Ishikawa (cell line): ENCODE results near the gene HEMGN.

Experiments
- CEBPB ChIP-seq: IDR thresholded peaks from 2 replicates; pipeline ENCODE4 v1.6.1; 2012
- MAX ChIP-seq: IDR thresholded peaks from 2 replicates; pipeline ENCODE4 v1.6.1; 2012
- RAD21 ChIP-seq: IDR thresholded peaks from 2 replicates; pipeline ENCODE4 v1.6.1; 2012; ENCODE audit warnings: low read depth
- REST ChIP-seq: IDR thresholded peaks from 2 replicates; pipeline ENCODE4 v1.6.1; 2012; ENCODE audit warnings: low read depth, mild to moderate bottlenecking
- TCF12 ChIP-seq: IDR thresholded peaks from 2 replicates; pipeline ENCODE4 v1.6.1; 2012; ENCODE audit warnings: low read depth
- TEAD4 ChIP-seq: IDR thresholded peaks from 2 replicates; pipeline ENCODE4 v1.6.1; 2012

DNA sequence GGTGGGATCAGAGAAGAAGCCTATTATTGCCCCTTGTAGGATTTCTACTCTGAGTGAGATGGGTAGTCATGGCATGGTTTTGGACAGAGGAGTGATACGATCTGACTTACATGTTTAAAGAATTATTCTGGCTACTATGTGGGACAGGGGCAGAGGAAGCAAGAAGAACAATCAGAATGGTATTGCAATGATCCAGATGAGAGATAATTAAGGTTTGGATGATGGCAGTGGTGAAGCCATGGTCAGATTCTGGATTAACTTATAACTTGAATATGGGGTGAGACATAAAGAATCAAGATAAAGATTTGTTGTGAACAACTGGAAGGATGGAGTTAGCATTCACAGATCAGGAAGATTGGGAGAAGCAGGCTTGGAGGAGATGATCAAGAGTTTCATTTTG is 3.4 kb upstream of the HEMGN start:
- TF ChIP-seq RAD21 (no peak), TCF12 (no peak), TEAD4 (no peak), MAX (no peak), REST (no peak), CEBPB (no peak)
